ENCODE results near the gene SH3PXD2A. TPM values are rescaled to one million over a fixed set of nuclear protein-coding genes. Genes with fewer than 3 reads are reported as not detected.
"Not testable (repeated sequence)": the region's sequence is repeated elsewhere in the genome, so short reads cannot be mapped to it uniquely, and the experiment has no call there.

Gene SH3PXD2A
- total and polyA plus RNA-seq, 2 experiments from 2014 or later = 1.8 to 5.0 TPM

- not testable (repeated sequence) for H4K20me1 ChIP-seq (replicated peaks; ENCODE audit: insufficient read depth); H3K79me2 ChIP-seq (replicated peaks; ENCODE audit: insufficient read depth); ATAC-seq; H3K36me3 ChIP-seq (ENCODE audit: insufficient read depth); H3K36me3 Mint-ChIP-seq (ENCODE audit: low read depth); H3K9me2 ChIP-seq (ENCODE audit: insufficient read depth); H3K9me3 Mint-ChIP-seq; H3K27ac Mint-ChIP-seq; DNase-seq (ENCODE audit: low spot score); H3K27me3 ChIP-seq (ENCODE audit: insufficient read depth)
- peak overlapping the region; percentile 59 for H3K4me3 ChIP-seq
- peaks cover 22% of the 10 kb centered on the region; the same call in 1 of the 2 replicates for H3K4me1 ChIP-seq (ENCODE audit: insufficient read depth)
- H3K4me3 Mint-ChIP-seq = peak overlapping the region; percentile 76
- H3K4me2 ChIP-seq = peak overlapping the region; percentile 81
- peaks cover 10% of the 10 kb centered on the region for H3K27me3 Mint-ChIP-seq (ENCODE audit: insufficient read depth, low read depth, poor library complexity)
- H2AFZ ChIP-seq = peak overlapping the region; percentile 95
- 0 out of 2 replicates have a peak, but pooled peaks cover 14% of the 10 kb centered on the region for H3F3A ChIP-seq (replicated peaks; ENCODE audit: low read depth)
- peak; percentile 20 for TF ChIP-seq STAT1 (IDR thresholded peaks at IDR 0.05; ENCODE audit: unreplicated experiment)
- peak overlapping the region; percentile 96 for H3K27ac ChIP-seq (ENCODE audit: low read depth)
- peaks cover 21% of the 10 kb centered on the region for H3K4me1 Mint-ChIP-seq
These were observed 82.5 kb downstream of the SH3PXD2A start for GRCh38 chr10:103772846-103773245.

- H3K27me3 ChIP-seq (ENCODE audit: insufficient read depth) = no peaks in the 10 kb centered on the region
- H3K4me1 ChIP-seq (ENCODE audit: insufficient read depth) = peaks cover 22% of the 10 kb centered on the region; the same call in 1 of the 2 replicates
- Mint-ChIP-seq H3K9me3 (no peaks in the 10 kb centered on the region), H3K27me3 (ENCODE audit: insufficient read depth, low read depth, poor library complexity) (peaks cover 10% of the 10 kb centered on the region), H3K4me3 (peak overlapping the region; percentile 76), H3K27ac (peak overlapping the region; percentile 91), H3K36me3 (ENCODE audit: low read depth) (no peaks in the 10 kb centered on the region), H3K4me1 (peaks cover 26% of the 10 kb centered on the region)
- peak overlapping the region; percentile 95 for H2AFZ ChIP-seq
- peak; percentile 81 for TF ChIP-seq POLR2AphosphoS5 (IDR thresholded peaks at IDR 0.05; ENCODE audit: low read depth)
- TF ChIP-seq, protein P1, sequence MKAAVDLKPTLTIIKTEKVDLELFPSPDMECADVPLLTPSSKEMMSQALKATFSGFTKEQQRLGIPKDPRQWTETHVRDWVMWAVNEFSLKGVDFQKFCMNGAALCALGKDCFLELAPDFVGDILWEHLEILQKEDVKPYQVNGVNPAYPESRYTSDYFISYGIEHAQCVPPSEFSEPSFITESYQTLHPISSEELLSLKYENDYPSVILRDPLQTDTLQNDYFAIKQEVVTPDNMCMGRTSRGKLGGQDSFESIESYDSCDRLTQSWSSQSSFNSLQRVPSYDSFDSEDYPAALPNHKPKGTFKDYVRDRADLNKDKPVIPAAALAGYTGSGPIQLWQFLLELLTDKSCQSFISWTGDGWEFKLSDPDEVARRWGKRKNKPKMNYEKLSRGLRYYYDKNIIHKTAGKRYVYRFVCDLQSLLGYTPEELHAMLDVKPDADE (IDR thresholded peaks at IDR 0.05) = no peak
- TF ChIP-seq CREB1 (CRISPR knock-in tag; IDR thresholded peaks at IDR 0.05; ENCODE audit: low read depth) = no peak
- TF ChIP-seq EZH2 (IDR thresholded peaks at IDR 0.05; ENCODE audit: low read depth, unreplicated experiment) = no peak
- no peak for TF ChIP-seq STAT1 (IDR thresholded peaks at IDR 0.05; ENCODE audit: unreplicated experiment)
- TF ChIP-seq EZH2phosphoT487 (IDR thresholded peaks at IDR 0.05; ENCODE audit: unreplicated experiment) = no peak
- no peak for TF ChIP-seq NANOG (IDR thresholded peaks at IDR 0.05; ENCODE audit: borderline replicate concordance)
- no peak for TF ChIP-seq ZNF462 (CRISPR knock-in tag; IDR thresholded peaks at IDR 0.05)
- peak overlapping the region; percentile 81 for H3K4me2 ChIP-seq
- no peaks in the 10 kb centered on the region for H3K79me2 ChIP-seq (replicated peaks; ENCODE audit: insufficient read depth)
- no peaks in the 10 kb centered on the region for H4K20me1 ChIP-seq (replicated peaks; ENCODE audit: insufficient read depth)
- H3K27ac ChIP-seq (ENCODE audit: low read depth) = peak overlapping the region; percentile 96
- peak; percentile 91 for ATAC-seq
- H3K4me3 ChIP-seq = peak overlapping the region; percentile 59
- H3K36me3 ChIP-seq (ENCODE audit: insufficient read depth) = no peaks in the 10 kb centered on the region
- DNase-seq (ENCODE audit: low spot score) = peak; percentile 96
- 0 out of 2 replicates have a peak, but pooled peaks cover 14% of the 10 kb centered on the region for H3F3A ChIP-seq (replicated peaks; ENCODE audit: low read depth)
- no peaks in the 10 kb centered on the region for H3K9me2 ChIP-seq (ENCODE audit: insufficient read depth)
These were observed 83.1 kb downstream of the SH3PXD2A start for GRCh38 chr10:103772096-103772845.
